Measurements from ENCODE around the gene RHBDD3. TPM values are rescaled to one million over a fixed set of nuclear protein-coding genes. Genes with fewer than 3 reads are reported as not detected.

The RHBDD3 gene
- total and polyA plus RNA-seq, 9 of the 15 experiments (the other 6 are each of a cell fraction or from before 2014, with no cell fraction given), result 0.32 to 35.6 (median 14.0) TPM

GRCh38 chr22:29306175-29306834, 38.5 kb upstream of the RHBDD3 start, which contains the start of gene GAS2L1 (continued):
- TF ChIP-seq ZBTB7A (IDR thresholded peaks at IDR 0.05; ENCODE audit: borderline replicate concordance, control insufficient read depth, low read depth, low read length) (peak; percentile 73; the same call in 1 of the 2 replicates), CBX2 (IDR thresholded peaks at IDR 0.05; ENCODE audit: insufficient read depth, low read length, poor library complexity, severe bottlenecking) (no peak), PYGO2 (tag; IDR thresholded peaks at IDR 0.05) (no peak), NKRF (IDR thresholded peaks at IDR 0.05; ENCODE audit: borderline replicate concordance) (peak; percentile 45; the same call in 1 of the 2 replicates)

DNA sequence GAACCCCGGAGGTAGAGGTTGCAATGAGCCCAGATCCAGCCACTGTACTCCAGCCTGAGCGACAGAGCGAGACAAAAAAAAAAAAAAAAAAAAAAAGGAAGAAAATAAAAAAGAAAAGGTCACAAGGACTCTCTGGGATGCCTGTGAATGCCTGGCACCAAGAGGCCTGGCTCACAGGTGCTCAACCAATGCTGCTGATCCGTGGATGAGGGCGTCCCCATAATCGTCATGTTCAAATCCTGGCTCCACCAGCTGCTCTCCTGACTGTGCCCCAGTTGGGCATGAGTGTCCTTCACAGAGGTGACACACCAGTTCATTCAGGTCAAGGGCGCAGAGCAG, 38.0 kb upstream of the RHBDD3 start:
- POLR2A ChIA-PET, result interaction anchor here (0.6 to 1.2 kb wide), 3 partner anchors 13 to 496 kb away, joined by 3 to 4 read pairs (median 3); no protein-coding TSS in a partner anchor
- peak overlapping the region; percentile 72 for H2AFZ ChIP-seq (ENCODE audit: low read depth, low read length)
- intact Hi-C loops (cut with micrococcal nuclease), result no loop called here
- in situ Hi-C loops (cut with MboI), result no loop called here
- CTCF ChIA-PET (ENCODE audit: low intra/inter-chr PET ratio), result no interaction called here
- H3K79me2 ChIP-seq (ENCODE audit: control insufficient read depth, insufficient read depth, low read length), result peaks cover 18% of the 10 kb centered on the region
- 48% methylated on average over 5 of the region's 7 CpGs for WGBS (ENCODE audit: insufficient coverage, low coverage, missing lambda C conversion rate)
- H3K9me3 ChIP-seq (replicated peaks; ENCODE audit: control insufficient read depth, insufficient read depth, low read depth, low read length), result no peaks in the 10 kb centered on the region
- H3K4me3 ChIP-seq, result no peak overlapping the region
- H3K4me2 ChIP-seq (ENCODE audit: insufficient read depth, low read length), result peak overlapping the region; percentile 81; the same call in 1 of the 2 replicates
- FAIRE-seq (no peak), DNase-seq (ENCODE audit: extremely low read depth in 1 of 4, low spot score in 3 of 4) (no peak), ATAC-seq (no peak)
- no peaks in the 10 kb centered on the region for H3K9me1 ChIP-seq (ENCODE audit: control insufficient read depth, insufficient read depth, low read length)
- H3K4me1 ChIP-seq (replicated peaks in 1 of 2; ENCODE audit: control insufficient read depth in 2 of 2, insufficient read depth in 2 of 2, low read length in 2 of 2), result peaks cover 20 to 86% of the 10 kb centered on the region in 2 experiments
- no peaks in the 10 kb centered on the region; the same call in 1 of the 2 replicates for H4K20me1 ChIP-seq (replicated peaks; ENCODE audit: control insufficient read depth, insufficient read depth, low read length)
- BruUV-seq (replicated peaks), result no TSS peak
- peak overlapping the region; percentile 53; the same call in 1 of the 3 replicates for H3K27ac ChIP-seq (ENCODE audit: extremely low read depth, low read depth, low read length)
- H3K36me3 ChIP-seq (ENCODE audit: control insufficient read depth, insufficient read depth, low read length), result peaks cover 8% of the 10 kb centered on the region; the same call in 1 of the 3 replicates
- H3K27me3 ChIP-seq (ENCODE audit: control insufficient read depth in 2 of 2, insufficient read depth in 2 of 2, low read length in 2 of 2), result no peaks in the 10 kb centered on the region
- peak overlapping the region in 1 of 2 experiments; percentile 37; a peak in 1 of 4 replicates for H3K9ac ChIP-seq (ENCODE audit: insufficient read depth in 1 of 2, low read depth in 2 of 2, low read length in 2 of 2)
- TF ChIP-seq ZNF398 (CRISPR knock-in tag; IDR thresholded peaks at IDR 0.05) (no peak), ETV5 (CRISPR knock-in tag; IDR thresholded peaks at IDR 0.05; ENCODE audit: low read depth) (no peak), FOXJ3 (CRISPR knock-in tag; IDR thresholded peaks at IDR 0.05) (no peak), SIN3A (IDR thresholded peaks at IDR 0.05; ENCODE audit: borderline replicate concordance in 2 of 2, control insufficient read depth in 1 of 2, low read depth in 2 of 2, low read length in 2 of 2) (no peak), MLX (CRISPR knock-in tag; conservative IDR thresholded peaks at IDR 0.05) (no peak), HDAC8 (tag; IDR thresholded peaks at IDR 0.05) (no peak), PHF8 (IDR thresholded peaks at IDR 0.05; ENCODE audit: borderline replicate concordance, low read length) (no peak), ADNP (tag; IDR thresholded peaks at IDR 0.05) (peak; percentile 66)

All from K562 (cell line).